Activated T-cell treated with anti-CD3 and anti-CD28 coated beads for 24 hours (primary cell): ENCODE data around the gene ASB4.
"Not testable (repeated sequence)": the region's sequence is repeated elsewhere in the genome, so short reads cannot be mapped to it uniquely, and the experiment has no call there.

Experiments
- DNase-seq: peaks from one replicate; pipeline ENCODE4 v3.0.0-alpha.2; 2020; ENCODE audit warnings: low read depth

ASB4 gene

GRCh38 chr7:95479992-95480624 is 5.6 kb upstream of the ASB4 start:
- no peak for DNase-seq

DNA sequence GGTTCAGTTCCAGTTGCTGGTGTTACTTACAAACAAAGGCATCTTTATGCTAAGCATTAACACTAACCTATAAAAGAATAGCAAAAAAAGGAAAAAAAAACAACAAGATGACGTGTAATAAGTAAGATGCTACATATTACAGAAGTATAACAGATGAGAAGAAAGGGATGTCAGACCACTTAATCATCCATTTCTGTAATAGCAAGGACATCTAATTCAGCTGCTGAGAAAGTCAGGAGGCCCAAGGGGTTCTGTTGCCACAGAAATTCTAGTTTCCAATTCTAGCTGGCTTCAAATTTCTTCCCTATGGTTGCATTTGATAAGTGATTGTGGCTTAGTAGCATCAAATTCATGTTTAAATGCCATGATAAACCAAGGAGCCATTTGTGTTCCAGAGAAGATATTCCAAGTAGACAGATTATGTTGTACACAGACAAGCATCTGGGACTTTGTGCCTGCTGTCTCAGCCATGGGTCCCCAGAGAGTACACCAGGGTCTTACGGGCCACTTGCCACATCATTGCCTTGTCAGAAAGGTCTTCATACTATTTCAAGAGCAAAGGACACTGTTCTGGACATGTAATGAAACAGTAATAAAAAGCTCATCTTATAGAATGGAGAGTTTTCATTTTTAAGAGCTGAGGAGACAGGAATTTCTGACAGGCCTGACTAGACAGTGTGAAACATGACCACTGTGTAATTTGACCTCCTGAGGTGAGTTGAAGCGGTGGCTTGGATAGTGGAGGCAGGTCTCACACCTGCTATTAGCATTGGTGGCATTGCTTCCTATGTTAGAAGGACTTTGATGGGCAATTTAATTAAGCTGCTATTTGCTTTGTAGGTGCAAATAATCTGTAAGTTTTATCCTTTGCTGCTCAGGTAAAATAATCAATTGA is 4.2 kb upstream of the ASB4 start:
- no peak for DNase-seq

DNA sequence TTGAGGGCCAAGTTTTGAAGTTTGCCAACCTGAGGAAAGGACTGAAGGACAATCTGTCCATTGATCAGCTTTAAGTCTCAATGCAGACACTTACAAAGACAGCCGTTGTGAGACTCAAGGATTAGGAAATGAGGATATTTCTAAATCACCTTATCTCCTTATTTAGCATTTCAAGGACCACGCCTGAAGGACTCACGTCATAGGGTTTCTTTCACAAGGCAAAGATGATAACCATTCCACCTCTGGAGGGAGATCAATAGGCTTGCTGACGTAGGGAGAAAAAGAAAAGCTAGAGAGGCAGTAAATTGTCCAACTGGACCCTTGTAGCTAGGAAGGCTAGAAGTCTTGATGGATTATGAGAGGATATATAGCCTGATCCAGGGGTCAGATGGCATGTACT is 3.3 kb upstream of the ASB4 start:
- no peak for DNase-seq

- no peak for DNase-seq
These were observed 4.6 kb downstream of the ASB4 start for GRCh38 chr7:95490231-95490762.

DNA sequence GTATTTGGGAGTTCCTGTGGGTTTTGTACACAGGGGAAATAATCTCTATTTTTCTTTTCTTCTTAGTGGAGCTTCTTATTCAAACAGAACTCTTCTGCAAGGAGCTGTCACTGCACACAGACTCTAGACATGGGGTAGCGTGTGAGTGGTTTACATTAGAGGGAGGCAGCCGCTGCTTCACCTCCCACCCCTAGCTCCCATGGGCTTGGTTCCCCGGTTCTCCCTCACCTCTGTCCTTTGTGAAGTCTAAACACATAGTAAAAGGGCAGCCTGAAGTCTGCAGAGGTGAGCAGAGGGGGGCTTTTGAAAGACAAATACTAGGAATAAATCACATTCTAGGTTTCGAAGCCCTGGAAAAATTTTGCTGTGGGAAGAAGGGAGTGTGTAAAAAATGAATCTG is 5.5 kb downstream of the ASB4 start:
- no peak for DNase-seq

GRCh38 chr7:95491634-95492314 is 6.0 kb downstream of the ASB4 start:
- DNase-seq = no peak

- DNase-seq = no peak
These were observed 7.5 kb downstream of the ASB4 start for GRCh38 chr7:95493247-95493646.

- DNase-seq = no peak
These were observed 8.1 kb downstream of the ASB4 start for GRCh38 chr7:95493844-95494243.

GRCh38 chr7:95501261-95501832 is 15.6 kb downstream of the ASB4 start:
- DNase-seq = no peak

GRCh38 chr7:95502403-95502802 is 16.7 kb downstream of the ASB4 start:
- no peak for DNase-seq

GRCh38 chr7:95503271-95504131 is 17.8 kb downstream of the ASB4 start:
- DNase-seq = no peak

DNA sequence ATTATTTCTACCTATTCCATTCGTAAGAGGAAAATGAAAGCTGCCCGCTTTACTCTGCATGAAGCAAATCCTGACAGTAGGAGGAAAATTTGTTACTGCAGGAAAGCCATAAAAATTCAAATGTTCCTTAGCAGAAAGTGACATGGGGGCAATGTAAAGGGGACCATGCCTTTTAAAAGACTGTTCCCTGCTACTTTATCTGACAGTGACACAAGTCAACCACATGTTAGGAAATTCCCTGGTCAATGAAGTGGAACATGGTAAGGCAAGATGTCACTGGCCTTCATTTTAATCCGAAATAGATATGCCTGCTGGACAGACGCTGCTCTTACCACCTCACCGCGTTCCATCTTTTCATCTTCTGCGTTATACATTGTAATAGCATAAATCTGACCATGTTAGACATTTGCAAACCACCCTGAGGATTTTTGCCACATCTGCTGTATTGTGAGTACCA is 18.4 kb downstream of the ASB4 start:
- DNase-seq = not testable (repeated sequence)

DNA sequence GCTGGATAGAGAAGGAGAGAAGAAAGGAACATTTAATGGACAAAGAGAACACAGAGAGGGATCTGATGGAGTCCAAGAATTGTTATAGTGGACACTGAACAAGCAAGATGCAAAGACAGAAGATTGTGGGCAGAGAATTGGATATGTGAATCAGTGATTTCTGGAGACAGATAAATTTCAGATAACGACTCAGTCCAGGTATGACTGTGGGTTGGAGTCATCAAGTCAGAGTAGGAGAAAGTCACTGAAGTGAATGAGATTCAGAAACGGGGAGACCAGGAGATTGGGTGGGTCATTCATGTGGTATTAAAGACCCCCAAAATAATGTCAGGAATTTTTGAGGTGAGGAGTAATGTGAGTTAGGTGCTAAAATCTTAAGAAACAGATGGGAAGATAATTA is 23.0 kb downstream of the ASB4 start:
- no peak for DNase-seq

- no peak for DNase-seq
These were observed 23.5 kb downstream of the ASB4 start for GRCh38 chr7:95509199-95509598.

- peak; percentile 28 for DNase-seq
These were observed 26.0 kb downstream of the ASB4 start for GRCh38 chr7:95511716-95512260.

GRCh38 chr7:95517458-95517857 is 31.7 kb downstream of the ASB4 start:
- DNase-seq = no peak

DNA sequence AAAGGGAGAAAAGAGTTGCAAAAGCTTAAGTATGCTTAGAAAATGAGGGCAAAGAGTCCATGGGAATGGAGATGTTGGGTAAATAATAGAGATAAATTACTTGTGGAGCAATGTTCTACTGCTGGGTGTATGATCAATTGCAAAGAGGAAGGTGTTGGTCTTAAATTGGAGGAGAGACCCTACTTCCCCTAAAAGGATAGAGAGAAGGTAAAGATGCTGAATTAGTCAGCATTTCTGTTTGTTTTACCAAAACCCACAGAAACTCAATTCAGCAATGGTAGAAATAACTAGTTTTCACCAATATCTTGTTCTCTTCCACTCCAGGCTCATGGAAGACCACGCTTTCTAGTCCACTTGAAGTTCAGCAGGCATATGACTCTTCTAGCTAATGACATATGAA is 32.1 kb downstream of the ASB4 start:
- no peak for DNase-seq

GRCh38 chr7:95520136-95520535 is 34.4 kb downstream of the ASB4 start:
- no peak for DNase-seq

- DNase-seq = no peak
These were observed 39.8 kb downstream of the ASB4 start for GRCh38 chr7:95525503-95525902.

- no peak for DNase-seq
These were observed 40.5 kb downstream of the ASB4 start for GRCh38 chr7:95526128-95526738.
